Suprapubic skin (tissue), 4 donors: ENCODE measurements around the gene NEGR1. TPM values are rescaled to one million over a fixed set of nuclear protein-coding genes. Genes with fewer than 3 reads are reported as not detected.

Experiments
- DNase-seq, 2 donors: peaks; one replicate each; pipeline ENCODE4 v3.0.0-alpha.2; 2019; ENCODE audit warnings: low spot score in 2 of 2
- H3K27ac ChIP-seq: fragments of 200-600 bp; sonication (generic); one replicate; pipeline ENCODE4 v1.5.1; 2019
- H3K27me3 ChIP-seq: fragments of 200-600 bp; sonication (generic); one replicate; pipeline ENCODE4 v1.5.1; 2019
- H3K36me3 ChIP-seq: fragments of 200-600 bp; sonication (generic); one replicate; pipeline ENCODE4 v1.5.1; 2019
- H3K4me1 ChIP-seq: fragments of 200-600 bp; sonication (generic); one replicate; pipeline ENCODE4 v1.5.1; 2019
- H3K4me3 ChIP-seq: fragments of 200-600 bp; sonication (generic); one replicate; pipeline ENCODE4 v1.5.1; 2019; ENCODE audit warnings: mild to moderate bottlenecking
- H3K9me3 ChIP-seq: fragments of 200-600 bp; sonication (generic); one replicate; pipeline ENCODE4 v1.5.1; 2019
- CTCF ChIP-seq, 2 donors: fragments of 200-600 bp in 1 of 2; fragments of 450-650 bp in 1 of 2; sonication (generic) in 1 of 2; IDR thresholded peaks; one replicate each; pipeline ENCODE4 v1.5.1; 2016 to 2019; ENCODE audit warnings: antibody characterized with exemption in 2 of 2, mild to moderate bottlenecking in 1 of 2, moderate library complexity in 1 of 2
- EP300 ChIP-seq: sonication (generic); formaldehyde crosslinking; IDR thresholded peaks from one replicate; pipeline ENCODE4 v1.6.1; 2017; ENCODE audit warnings: antibody characterized with exemption
- POLR2A ChIP-seq, 2 donors: fragments of 450-650 bp; IDR thresholded peaks; one replicate each; pipeline ENCODE4 v1.6.1; 2017; ENCODE audit warnings: antibody characterized with exemption in 2 of 2, mild to moderate bottlenecking in 2 of 2, moderate library complexity in 2 of 2
- POLR2AphosphoS5 ChIP-seq, 3 donors: sonication (generic); formaldehyde crosslinking; IDR thresholded peaks; one replicate each; pipeline ENCODE4 v1.6.1; 2017; ENCODE audit warnings: antibody characterized with exemption in 3 of 3
- WGBS: methylation state at CpG from one replicate; pipeline ENCODE4 v1.1.5; 2018; 5-methylcytosine and 5-hydroxymethylcytosine counted together
- total RNA-seq, 4 donors: library from RNA; depleted of rRNA; stranded (reverse); fragments of >200 nt; gene quantifications; one replicate each; pipeline ENCODE4 v1.1.0, GENCODE V29; 2016

The NEGR1 gene
- total RNA-seq, 4 donors from 2014 or later: 3.0 to 9.9 (median 3.8) TPM

GRCh38 chr1:71839876-71840275 is 442.5 kb downstream of the NEGR1 start:
- no peak for TF ChIP-seq POLR2A (IDR thresholded peaks at IDR 0.05)
- no peak for TF ChIP-seq EP300
- no peak for TF ChIP-seq CTCF (IDR thresholded peaks at IDR 0.05)
- TF ChIP-seq POLR2AphosphoS5 (IDR thresholded peaks at IDR 0.05): no peak
- Histone ChIP-seq H3K27ac (no peak overlapping the region), H3K4me3 (no peak overlapping the region), H3K36me3 (no peaks in the 10 kb centered on the region), H3K9me3 (no peaks in the 10 kb centered on the region), H3K27me3 (no peaks in the 10 kb centered on the region), H3K4me1 (no peaks in the 10 kb centered on the region)
- no peak for DNase-seq
- WGBS: 53% methylated on average over 4 of the region's 4 CpGs

GRCh38 chr1:71836904-71837303 is 445.4 kb downstream of the NEGR1 start:
- Histone ChIP-seq H3K4me3 (no peak overlapping the region), H3K9me3 (no peaks in the 10 kb centered on the region), H3K27me3 (no peaks in the 10 kb centered on the region), H3K4me1 (no peaks in the 10 kb centered on the region), H3K27ac (no peak overlapping the region), H3K36me3 (no peaks in the 10 kb centered on the region)
- DNase-seq: no peak
- 50% methylated on average over 2 of the region's 2 CpGs for WGBS
- TF ChIP-seq CTCF (IDR thresholded peaks at IDR 0.05) (no peak), EP300 (no peak), POLR2AphosphoS5 (IDR thresholded peaks at IDR 0.05) (no peak), POLR2A (IDR thresholded peaks at IDR 0.05) (no peak)

GRCh38 chr1:71835442-71835813 is 446.9 kb downstream of the NEGR1 start:
- H3K36me3 ChIP-seq: no peaks in the 10 kb centered on the region
- DNase-seq: no peak
- no peaks in the 10 kb centered on the region for H3K9me3 ChIP-seq
- no peak overlapping the region for H3K27ac ChIP-seq
- H3K27me3 ChIP-seq: no peaks in the 10 kb centered on the region
- no peak for TF ChIP-seq POLR2A (IDR thresholded peaks at IDR 0.05)
- no peak overlapping the region for H3K4me3 ChIP-seq
- H3K4me1 ChIP-seq: no peaks in the 10 kb centered on the region

- H3K9me3 ChIP-seq: no peaks in the 10 kb centered on the region
- no peak overlapping the region for H3K4me3 ChIP-seq
- WGBS: 49% methylated on average over 4 of the region's 4 CpGs
- TF ChIP-seq EP300 (no peak), POLR2A (IDR thresholded peaks at IDR 0.05) (no peak), POLR2AphosphoS5 (IDR thresholded peaks at IDR 0.05) (no peak), CTCF (IDR thresholded peaks at IDR 0.05) (no peak)
- no peaks in the 10 kb centered on the region for H3K36me3 ChIP-seq
- DNase-seq: no peak
- no peak overlapping the region for H3K27ac ChIP-seq
- no peaks in the 10 kb centered on the region for H3K27me3 ChIP-seq
- no peaks in the 10 kb centered on the region for H3K4me1 ChIP-seq
These were observed 447.5 kb downstream of the NEGR1 start for GRCh38 chr1:71834601-71835441.

GRCh38 chr1:71831646-71832045 is 450.7 kb downstream of the NEGR1 start:
- 77% methylated on average over 4 of the region's 4 CpGs for WGBS
- Histone ChIP-seq H3K4me3 (no peak overlapping the region), H3K27ac (no peak overlapping the region), H3K9me3 (no peaks in the 10 kb centered on the region), H3K36me3 (no peaks in the 10 kb centered on the region), H3K4me1 (no peaks in the 10 kb centered on the region), H3K27me3 (no peaks in the 10 kb centered on the region)
- no peak for DNase-seq
- TF ChIP-seq EP300: no peak
- no peak for TF ChIP-seq CTCF (IDR thresholded peaks at IDR 0.05)
- TF ChIP-seq POLR2A (IDR thresholded peaks at IDR 0.05): no peak
- no peak for TF ChIP-seq POLR2AphosphoS5 (IDR thresholded peaks at IDR 0.05)
